Fibroblast of lung (primary cell): ENCODE results near the gene ABCB11. TPM values are rescaled to one million over a fixed set of nuclear protein-coding genes. Genes with fewer than 3 reads are reported as not detected.

Experiments
- DNase-seq, 2 donors: peaks; one replicate each; pipeline versions ENCODE4 v3.0.0 to v3.0.0-alpha.2; 2010; ENCODE audit warnings: low read depth in 2 of 2
- H2AFZ ChIP-seq: 2 replicates; pipeline ENCODE4 v1.5.1; 2012; ENCODE audit warnings: low read length, control low read depth, inconsistent platforms
- H3K27ac ChIP-seq: 2 replicates; pipeline ENCODE4 v1.5.1; 2011; ENCODE audit warnings: low read length, control low read depth; ENCODE audit not compliant: insufficient read depth
- H3K27me3 ChIP-seq: 2 replicates; pipeline ENCODE4 v1.5.1; 2011; ENCODE audit warnings: mild to moderate bottlenecking, low read length; ENCODE audit not compliant: control insufficient read depth, insufficient read depth
- H3K36me3 ChIP-seq: 2 replicates; pipeline ENCODE4 v1.5.1; 2011; ENCODE audit warnings: low read length; ENCODE audit not compliant: control insufficient read depth, insufficient read depth
- H3K4me1 ChIP-seq: 2 replicates; pipeline ENCODE4 v1.5.1; 2011; ENCODE audit warnings: low read length; ENCODE audit not compliant: control insufficient read depth, insufficient read depth; ENCODE audit errors: extremely low read depth
- H3K4me2 ChIP-seq: 2 replicates; pipeline ENCODE4 v1.5.1; 2011; ENCODE audit warnings: low read length, control low read depth; ENCODE audit not compliant: insufficient read depth; ENCODE audit errors: extremely low read depth
- H3K4me3 ChIP-seq, 4 experiments: fragments of 200-600 bp in 1 of 4; sonication (generic) in 1 of 4; replicated peaks in 1 of 4; 2 replicates each; pipeline ENCODE4 v1.5.1; 2011 to 2016; ENCODE audit warnings: low read length in 4 of 4, low read depth in 3 of 4, mild to moderate bottlenecking in 3 of 4, control low read depth in 2 of 4, inconsistent platforms in 1 of 4, mixed read lengths in 1 of 4; ENCODE audit not compliant: insufficient read depth in 1 of 4; ENCODE audit errors: control extremely low read depth in 1 of 4
- H3K79me2 ChIP-seq: 2 replicates; pipeline ENCODE4 v1.5.1; 2012; ENCODE audit warnings: mild to moderate bottlenecking, low read length, inconsistent platforms; ENCODE audit not compliant: control insufficient read depth, insufficient read depth
- H3K9ac ChIP-seq: 2 replicates; pipeline ENCODE4 v1.5.1; 2011; ENCODE audit warnings: mild to moderate bottlenecking, low read length, control low read depth; ENCODE audit not compliant: insufficient read depth
- H3K9me3 ChIP-seq: 2 replicates; pipeline ENCODE4 v1.5.1; 2012; ENCODE audit warnings: low read depth, low read length; ENCODE audit not compliant: control insufficient read depth, insufficient read depth
- H4K20me1 ChIP-seq: 2 replicates; pipeline ENCODE4 v1.5.1; 2011; ENCODE audit warnings: low read length; ENCODE audit not compliant: control insufficient read depth, insufficient read depth; ENCODE audit errors: extremely low read depth
- EZH2 ChIP-seq: IDR thresholded peaks from 2 replicates; pipeline ENCODE4 v1.5.1; 2012; ENCODE audit warnings: low read length, control low read depth, mild to moderate bottlenecking; ENCODE audit errors: missing control alignments
- polyA plus RNA-seq, 2 donors: library from polyadenylated mRNA; depleted of rRNA in 1 of 2; stranded (reverse) in 1 of 2; unstranded in 1 of 2; fragments of >200 nt; gene quantifications; 2 replicates each; pipeline ENCODE4 v1.2.1, GENCODE V29; 2011 to 2012; ENCODE audit warnings: missing spikeins in 1 of 2
- total RNA-seq: library from RNA; depleted of rRNA; stranded (reverse); fragments of >200 nt; gene quantifications from 2 replicates; pipeline ENCODE4 v1.2.1, GENCODE V29; 2014
- TF ChIP-seq, protein P1 (sequence below), 2 donors: IDR thresholded peaks in 1 of 2; conservative IDR thresholded peaks in 1 of 2; 1 replicate in 1 of 2; 2 replicates in 1 of 2; pipeline ENCODE4 v1.5.1; 2011 to 2012; ENCODE audit warnings: low read length in 2 of 2, control low read depth in 1 of 2, inconsistent platforms in 1 of 2, low read depth in 1 of 2, mild to moderate bottlenecking in 1 of 2

ABCB11 gene
- total and polyA plus RNA-seq, 2 donors (not counting 1 experiment from before 2014, with no cell fraction given) = not detected

DNA sequence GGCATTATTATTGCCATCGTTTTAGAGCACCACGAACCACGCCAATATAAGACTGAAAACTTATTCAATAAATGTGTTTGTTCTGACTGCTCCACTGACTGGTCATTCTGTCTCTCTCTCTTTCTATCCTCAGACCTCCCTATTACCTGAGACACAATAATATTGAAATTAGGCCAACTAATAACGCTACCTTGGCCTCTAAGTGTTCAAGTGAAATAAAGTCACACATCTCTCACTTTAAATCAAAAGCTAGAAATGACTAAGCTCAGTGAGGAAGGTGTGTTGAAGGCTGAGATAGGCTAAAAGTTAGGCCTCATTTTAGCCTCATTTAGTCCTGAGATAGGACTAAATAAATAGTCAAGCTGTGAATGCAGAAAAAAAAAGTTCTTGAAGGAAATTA lies 91.2 kb downstream of the ABCB11 start:
- Histone ChIP-seq H3K36me3 (no peaks in the 10 kb centered on the region), H3K9me3 (no peaks in the 10 kb centered on the region), H3K27ac (no peak overlapping the region), H3K4me2 (no peak overlapping the region), H3K4me1 (no peaks in the 10 kb centered on the region), H3K9ac (no peak overlapping the region), H3K27me3 (no peaks in the 10 kb centered on the region), H3K4me3 (no peak overlapping the region), H3K79me2 (no peaks in the 10 kb centered on the region), H4K20me1 (no peaks in the 10 kb centered on the region), H2AFZ (no peak overlapping the region)
- no peak for DNase-seq
- no peak for TF ChIP-seq EZH2

GRCh38 chr2:168939061-168939460 lies 92.1 kb downstream of the ABCB11 start:
- H3K36me3 ChIP-seq = no peaks in the 10 kb centered on the region
- H4K20me1 ChIP-seq = no peaks in the 10 kb centered on the region
- H3K4me3 ChIP-seq = no peak overlapping the region
- no peak overlapping the region for H2AFZ ChIP-seq
- DNase-seq = no peak
- TF ChIP-seq, protein P1, sequence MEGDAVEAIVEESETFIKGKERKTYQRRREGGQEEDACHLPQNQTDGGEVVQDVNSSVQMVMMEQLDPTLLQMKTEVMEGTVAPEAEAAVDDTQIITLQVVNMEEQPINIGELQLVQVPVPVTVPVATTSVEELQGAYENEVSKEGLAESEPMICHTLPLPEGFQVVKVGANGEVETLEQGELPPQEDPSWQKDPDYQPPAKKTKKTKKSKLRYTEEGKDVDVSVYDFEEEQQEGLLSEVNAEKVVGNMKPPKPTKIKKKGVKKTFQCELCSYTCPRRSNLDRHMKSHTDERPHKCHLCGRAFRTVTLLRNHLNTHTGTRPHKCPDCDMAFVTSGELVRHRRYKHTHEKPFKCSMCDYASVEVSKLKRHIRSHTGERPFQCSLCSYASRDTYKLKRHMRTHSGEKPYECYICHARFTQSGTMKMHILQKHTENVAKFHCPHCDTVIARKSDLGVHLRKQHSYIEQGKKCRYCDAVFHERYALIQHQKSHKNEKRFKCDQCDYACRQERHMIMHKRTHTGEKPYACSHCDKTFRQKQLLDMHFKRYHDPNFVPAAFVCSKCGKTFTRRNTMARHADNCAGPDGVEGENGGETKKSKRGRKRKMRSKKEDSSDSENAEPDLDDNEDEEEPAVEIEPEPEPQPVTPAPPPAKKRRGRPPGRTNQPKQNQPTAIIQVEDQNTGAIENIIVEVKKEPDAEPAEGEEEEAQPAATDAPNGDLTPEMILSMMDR (conservative IDR thresholded peaks at IDR 0.05 in 1 of 2, IDR thresholded peaks at IDR 0.05 in 1 of 2; ENCODE audit: low read depth in 1 of 2, low read length in 2 of 2) = no peak
- no peak for TF ChIP-seq EZH2
- no peak overlapping the region for H3K4me2 ChIP-seq
- H3K79me2 ChIP-seq = no peaks in the 10 kb centered on the region
- no peaks in the 10 kb centered on the region for H3K27me3 ChIP-seq
- no peak overlapping the region for H3K27ac ChIP-seq
- no peak overlapping the region for H3K9ac ChIP-seq
- no peaks in the 10 kb centered on the region for H3K9me3 ChIP-seq
- H3K4me1 ChIP-seq = no peaks in the 10 kb centered on the region

- H2AFZ ChIP-seq = no peak overlapping the region
- H3K4me3 ChIP-seq = no peak overlapping the region
- no peak overlapping the region for H3K9ac ChIP-seq
- no peaks in the 10 kb centered on the region for H3K9me3 ChIP-seq
- H3K4me1 ChIP-seq = no peaks in the 10 kb centered on the region
- H4K20me1 ChIP-seq = no peaks in the 10 kb centered on the region
- no peak overlapping the region for H3K27ac ChIP-seq
- DNase-seq = peak; percentile 2 to 81
- H3K4me2 ChIP-seq = no peak overlapping the region
- no peak for TF ChIP-seq EZH2
- TF ChIP-seq, protein P1 (conservative IDR thresholded peaks at IDR 0.05 in 1 of 2, IDR thresholded peaks at IDR 0.05 in 1 of 2; ENCODE audit: low read depth in 1 of 2, low read length in 2 of 2) = no peak
- H3K36me3 ChIP-seq = no peaks in the 10 kb centered on the region
- no peaks in the 10 kb centered on the region for H3K79me2 ChIP-seq
- no peaks in the 10 kb centered on the region for H3K27me3 ChIP-seq
Measured at GRCh38 chr2:168935810-168936581, 95.1 kb downstream of the ABCB11 start.
